TTC549 (cell line): ENCODE results near the gene FAM72A.
"Not testable (repeated sequence)": the region's sequence is repeated elsewhere in the genome, so short reads cannot be mapped to it uniquely, and the experiment has no call there.

Source experiments
- FAIRE-seq: peaks from 2 replicates; lab custom pipeline; 2012; peaks lifted over from hg19 to GRCh38; lab: Jason Lieb, UNC

The FAM72A gene

DNA sequence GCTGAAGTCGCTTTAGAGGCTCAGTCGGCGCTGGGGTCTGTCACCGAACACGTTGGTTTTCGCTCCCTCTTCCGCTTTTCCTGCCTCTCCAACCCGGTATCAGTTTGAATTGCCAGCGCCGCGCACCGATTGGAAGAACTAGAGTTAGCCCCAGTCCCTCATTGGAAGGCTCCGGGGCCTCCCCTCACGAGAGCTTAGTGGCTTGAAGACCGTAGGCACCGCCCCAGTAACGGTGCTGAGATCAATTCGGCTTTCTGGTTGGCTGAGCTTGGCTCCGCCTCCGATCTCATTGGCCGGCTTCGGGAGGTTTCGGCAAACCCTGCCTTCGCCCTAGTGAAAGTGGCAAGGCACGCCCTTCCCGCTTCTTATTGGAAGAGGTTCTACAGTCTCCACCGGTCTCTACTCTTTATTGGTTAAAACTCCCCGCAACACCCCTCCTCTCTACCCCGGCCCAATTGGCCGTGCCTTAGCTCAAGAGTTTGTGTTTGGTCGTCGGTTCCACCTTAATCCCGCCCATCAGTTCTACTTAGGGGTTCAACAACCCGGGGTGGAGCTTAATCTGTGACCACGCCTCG, at the start of gene FAM72A:
Gene FAM72A (minus strand): TSS at position 51 of the 575 bp plus-strand sequence. CDS start 814 bp downstream, outside the sequence.
- not testable (repeated sequence) for FAIRE-seq

DNA sequence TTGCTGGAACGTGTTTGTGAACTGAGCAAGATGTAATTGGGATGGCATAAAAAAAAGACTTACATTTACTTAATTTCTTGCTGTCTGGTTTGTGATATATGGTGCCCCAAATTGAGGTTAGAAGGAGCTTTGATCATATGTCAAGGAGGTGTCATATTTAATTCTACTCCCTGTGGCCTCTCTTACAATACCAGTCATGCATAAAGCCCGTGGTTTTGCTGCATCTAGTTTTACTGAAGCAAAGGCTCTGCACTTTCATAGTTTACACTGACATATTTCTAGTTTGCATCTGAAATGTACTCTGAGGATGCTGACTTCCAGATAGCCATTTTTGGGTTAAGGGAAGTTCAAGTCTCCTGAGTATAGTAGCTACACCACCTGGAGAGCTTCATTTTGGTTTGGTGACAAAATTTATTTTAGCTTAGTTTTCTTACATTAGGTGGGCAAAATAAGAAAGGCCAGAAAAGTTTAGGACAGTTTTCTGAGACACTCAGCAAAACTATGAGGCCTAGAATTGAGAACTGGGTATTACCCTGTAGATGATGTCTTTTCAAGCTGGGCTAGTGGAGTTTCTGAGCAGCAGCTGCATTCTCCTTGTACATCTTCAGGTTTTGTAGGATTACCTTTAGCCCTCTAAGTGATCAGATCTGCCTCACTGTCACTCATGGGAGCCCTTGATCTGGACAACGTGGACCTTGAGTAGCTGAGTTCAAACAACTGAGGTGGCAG, 48.5 kb upstream of the FAM72A start:
- not testable (repeated sequence) for FAIRE-seq

DNA sequence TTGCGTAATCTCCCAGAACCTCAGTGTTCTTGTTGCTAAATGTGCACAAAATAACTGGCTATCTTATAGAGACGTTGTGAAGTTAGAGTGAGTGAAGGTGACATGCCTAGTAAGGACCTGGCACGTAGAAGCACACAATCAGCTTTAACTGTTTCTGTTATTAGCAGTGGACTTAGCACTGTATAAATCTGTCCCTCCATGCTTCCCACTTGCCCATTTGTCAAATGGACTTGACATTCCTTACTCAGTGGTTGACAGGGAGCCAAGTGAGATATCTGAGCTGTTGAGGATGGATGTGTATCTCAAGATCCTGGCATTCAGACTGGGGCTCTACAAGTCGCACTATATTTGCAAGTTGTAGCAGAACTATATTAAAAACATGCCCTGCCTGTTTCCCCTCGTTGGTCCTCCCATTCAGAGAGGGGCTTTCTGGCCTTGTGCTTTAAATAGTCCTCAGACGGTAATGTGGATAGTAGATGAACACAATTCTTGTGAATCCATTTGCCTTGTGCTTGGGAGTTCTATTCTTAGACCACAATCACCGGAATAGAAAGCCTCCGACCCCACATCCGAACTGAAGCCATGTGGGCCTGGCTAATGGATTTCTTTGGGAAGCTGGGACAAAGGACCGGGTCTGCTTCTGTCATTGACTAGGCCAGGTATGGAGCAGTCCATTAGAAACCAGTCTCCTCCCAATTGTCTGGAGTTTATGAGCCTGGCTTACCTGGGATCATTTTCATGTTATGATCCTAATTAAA, 43.7 kb upstream of the FAM72A start:
- not testable (repeated sequence) for FAIRE-seq

DNA sequence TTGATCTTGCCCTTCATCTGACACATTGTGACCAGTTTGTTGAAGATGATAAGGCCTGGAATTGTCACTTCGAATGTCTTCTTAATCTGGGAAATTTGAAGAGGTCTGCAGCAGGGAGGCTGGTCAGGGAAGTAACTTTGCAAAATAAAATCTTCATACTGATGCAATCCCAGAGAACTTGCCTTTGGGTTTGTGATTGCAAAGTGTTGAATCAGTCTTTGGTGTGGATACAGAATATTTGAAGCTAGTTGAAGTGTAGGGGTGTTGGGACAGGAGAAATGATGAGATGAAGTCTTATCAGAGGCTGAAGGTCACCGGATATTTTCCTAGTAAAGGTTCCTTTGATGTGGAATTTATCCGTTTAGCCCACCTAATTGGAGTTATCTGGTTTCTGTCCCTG, 42.8 kb upstream of the FAM72A start:
- not testable (repeated sequence) for FAIRE-seq

DNA sequence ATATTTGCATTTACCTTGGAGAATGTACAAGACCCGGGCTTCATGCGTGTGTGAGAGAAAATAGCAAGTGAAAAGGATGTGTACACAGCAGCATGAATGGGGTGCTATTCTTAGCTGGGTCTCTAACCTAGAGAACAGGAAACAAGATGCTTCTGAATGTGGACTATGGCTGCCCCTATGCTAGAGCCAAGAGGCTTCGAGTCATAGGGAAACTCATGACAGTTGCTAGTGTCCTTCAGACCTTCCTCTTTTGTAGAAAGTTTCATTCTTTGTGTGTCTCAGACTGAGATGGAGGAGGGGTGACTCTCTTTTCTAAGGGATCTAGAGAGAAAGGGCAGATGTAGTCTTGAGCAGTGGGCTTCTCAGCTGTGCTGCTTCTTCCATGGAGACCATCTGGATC, 40.7 kb upstream of the FAM72A start:
- FAIRE-seq: not testable (repeated sequence)

DNA sequence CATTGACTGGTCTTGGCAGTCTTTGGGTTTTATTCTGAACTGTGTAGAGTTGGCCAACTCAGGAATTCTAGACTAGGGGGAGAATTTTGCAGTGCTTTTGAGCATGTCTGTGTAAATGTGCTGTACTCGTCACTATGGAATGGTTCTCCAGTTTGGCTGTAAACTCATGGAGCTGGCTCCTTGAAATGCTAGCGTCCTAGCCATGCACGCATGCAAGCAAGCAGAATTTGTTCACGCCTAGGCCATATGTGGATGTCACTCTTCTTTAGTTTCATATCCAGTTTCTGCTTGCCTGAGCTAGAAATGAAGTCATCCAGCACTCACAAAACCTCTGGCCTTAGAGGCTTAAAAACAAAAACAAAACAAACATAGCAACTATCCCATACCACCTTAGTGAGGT, 37.6 kb upstream of the FAM72A start:
- FAIRE-seq: not testable (repeated sequence)

DNA sequence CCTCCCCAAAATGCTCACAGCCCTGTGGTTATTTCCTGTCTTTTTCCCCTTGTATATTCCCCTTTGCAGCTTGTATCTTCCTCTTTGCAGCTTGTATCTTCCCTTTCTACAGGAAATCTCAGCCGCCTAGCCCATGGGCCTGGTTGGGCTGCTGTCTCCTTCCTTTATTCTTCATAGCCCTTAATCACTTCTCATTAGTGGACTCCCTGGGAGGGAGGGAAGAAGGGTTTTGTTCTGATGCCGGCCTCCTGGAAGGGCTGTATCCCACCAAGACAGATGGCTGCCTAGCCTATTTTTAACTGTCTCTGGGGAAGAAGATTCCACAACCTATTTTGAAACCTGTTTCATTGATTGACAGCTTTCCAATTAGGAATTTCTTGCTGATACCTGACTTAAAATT, 32.6 kb upstream of the FAM72A start:
- not testable (repeated sequence) for FAIRE-seq

DNA sequence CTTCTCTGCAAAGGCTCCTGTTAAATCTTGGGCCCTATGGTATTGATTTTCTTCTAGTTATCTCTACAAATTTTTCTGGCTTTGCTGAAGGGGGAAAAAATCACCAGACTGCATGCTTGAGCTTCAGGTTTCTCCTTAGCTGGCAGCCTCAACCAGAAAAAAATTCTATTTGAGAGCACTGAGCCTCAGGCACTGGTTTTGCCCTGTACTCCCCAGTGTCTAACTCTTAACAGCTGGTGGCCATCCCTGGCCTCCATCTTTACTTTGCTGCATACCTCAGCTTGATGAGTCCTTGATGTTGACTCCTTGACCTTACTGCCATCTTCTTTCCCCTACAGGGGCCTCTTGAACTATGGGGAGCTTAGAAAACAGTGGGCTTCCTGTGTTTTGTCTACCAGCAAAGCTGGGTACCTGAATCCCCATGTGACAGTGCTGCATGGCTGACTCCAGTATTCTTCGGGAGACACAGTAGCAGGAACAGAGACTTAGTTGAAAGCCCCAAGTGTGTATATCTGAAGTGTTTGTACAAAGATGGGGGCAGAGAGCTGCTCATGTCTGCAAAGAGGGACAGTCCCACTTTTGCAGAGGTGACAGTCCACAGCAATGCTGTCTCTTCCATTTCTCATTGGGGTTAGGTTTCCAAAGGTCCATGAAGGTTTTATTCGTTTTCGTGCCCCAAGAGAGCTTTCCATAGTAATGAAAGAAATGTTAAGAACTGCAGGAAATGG, 31.7 kb upstream of the FAM72A start:
- FAIRE-seq: not testable (repeated sequence)

DNA sequence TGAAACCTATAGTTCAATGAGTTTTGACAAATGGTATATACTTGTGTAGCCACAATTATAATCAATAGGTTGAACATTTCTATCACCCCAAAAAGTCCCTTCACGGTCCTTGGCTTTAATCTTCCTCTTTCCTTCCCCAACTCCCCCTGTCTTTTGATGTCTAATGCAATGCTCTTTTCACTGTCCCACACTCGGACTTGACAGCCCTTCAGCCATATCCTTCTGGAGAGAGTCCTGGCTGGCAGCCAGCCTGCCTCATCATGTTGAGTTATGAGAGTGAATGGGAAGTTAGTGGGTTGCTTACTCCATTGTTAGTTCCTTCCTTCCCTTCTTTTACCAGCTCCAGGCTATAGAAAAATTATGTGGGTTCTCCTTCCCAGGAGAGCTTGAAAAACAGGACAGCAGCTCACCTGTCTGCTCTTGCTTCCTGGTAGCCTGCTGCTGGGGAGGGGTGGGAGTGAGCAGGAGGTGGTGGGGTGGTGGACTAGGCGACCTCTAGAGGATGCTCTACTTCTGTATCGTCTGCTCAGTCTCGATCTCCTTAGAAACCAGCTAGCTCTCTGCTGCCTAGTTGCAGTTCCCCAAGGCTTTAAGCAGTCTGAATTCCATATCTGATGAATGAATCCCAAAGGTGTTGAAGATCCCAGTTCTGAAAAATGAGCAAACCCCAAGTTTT, 30.5 kb upstream of the FAM72A start:
- FAIRE-seq: not testable (repeated sequence)

DNA sequence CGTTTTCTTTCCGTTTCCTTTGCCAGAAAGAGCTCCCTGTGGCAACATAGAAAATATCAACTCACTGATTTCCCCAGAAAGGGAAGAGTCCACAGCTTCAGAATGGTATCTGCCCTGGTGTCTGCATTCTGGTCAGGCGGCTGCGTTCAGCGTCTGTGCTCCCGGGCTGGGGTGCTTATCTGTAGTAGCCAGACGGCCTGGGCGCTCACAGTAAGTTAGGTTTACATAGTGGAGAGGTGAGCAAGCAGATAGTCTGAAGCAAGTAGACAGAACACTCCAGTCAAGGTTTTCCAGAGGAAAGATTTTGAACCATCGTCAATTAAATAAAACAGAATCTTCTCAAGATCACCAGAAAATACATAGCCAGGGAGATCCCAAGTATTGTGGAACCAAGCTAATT, 29.4 kb upstream of the FAM72A start:
- FAIRE-seq: not testable (repeated sequence)

DNA sequence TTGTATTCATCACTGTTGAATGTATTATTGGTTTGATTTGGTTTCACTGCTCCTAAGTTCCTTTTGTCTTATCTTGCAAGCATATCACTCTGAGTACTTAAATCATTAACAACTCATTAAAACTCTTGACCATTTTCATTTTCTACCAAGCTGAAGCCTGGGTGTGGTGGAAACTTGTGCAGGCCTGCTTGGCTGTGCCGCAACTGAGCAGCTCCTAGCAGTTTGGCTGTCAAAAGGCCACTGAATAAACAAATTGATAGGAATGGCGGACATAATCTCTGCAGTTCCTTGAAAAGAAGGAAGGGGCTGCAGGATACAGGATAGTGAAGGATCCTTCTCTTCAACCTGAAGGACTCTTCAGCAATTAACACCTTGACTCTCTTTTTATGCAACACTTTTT, 26.6 kb upstream of the FAM72A start:
- not testable (repeated sequence) for FAIRE-seq

DNA sequence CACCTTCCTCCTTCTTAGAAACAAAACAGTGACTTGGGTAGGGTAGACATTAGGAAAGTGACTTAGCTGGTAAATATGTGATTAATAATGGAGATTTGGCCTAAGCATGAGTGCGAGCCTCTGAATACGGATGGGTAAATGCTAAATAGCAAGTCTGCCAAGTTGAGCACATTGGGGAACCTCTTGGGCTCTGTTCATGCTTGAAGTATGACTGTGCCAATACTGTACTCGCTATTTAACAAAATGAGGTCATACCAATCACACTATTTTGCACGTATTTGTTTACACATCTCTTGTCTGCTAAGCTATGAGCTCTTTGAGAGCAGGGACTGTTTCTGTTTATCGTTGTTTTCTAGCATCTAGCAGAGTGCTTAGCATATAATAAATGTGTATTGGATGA, 24.2 kb upstream of the FAM72A start:
- not testable (repeated sequence) for FAIRE-seq

DNA sequence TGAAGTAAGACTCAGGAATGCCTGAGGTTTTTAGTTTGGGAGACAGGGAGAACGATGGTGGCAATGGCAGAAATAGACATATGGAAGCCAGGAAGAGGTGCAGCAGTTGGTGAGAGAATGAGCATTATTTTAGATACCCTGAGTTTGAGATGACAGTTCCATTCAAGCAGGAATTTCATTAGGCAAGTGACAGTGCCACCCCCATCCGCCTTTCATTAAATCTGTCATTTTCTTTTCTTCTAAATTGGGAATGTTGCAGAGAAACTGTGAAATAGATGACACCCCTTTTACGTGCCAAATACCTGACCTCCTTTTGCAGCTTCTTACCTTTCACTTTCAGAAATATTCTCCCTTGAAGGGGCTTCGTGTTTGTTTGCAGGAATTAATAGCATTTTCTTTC, 22.7 kb upstream of the FAM72A start:
- FAIRE-seq: not testable (repeated sequence)

DNA sequence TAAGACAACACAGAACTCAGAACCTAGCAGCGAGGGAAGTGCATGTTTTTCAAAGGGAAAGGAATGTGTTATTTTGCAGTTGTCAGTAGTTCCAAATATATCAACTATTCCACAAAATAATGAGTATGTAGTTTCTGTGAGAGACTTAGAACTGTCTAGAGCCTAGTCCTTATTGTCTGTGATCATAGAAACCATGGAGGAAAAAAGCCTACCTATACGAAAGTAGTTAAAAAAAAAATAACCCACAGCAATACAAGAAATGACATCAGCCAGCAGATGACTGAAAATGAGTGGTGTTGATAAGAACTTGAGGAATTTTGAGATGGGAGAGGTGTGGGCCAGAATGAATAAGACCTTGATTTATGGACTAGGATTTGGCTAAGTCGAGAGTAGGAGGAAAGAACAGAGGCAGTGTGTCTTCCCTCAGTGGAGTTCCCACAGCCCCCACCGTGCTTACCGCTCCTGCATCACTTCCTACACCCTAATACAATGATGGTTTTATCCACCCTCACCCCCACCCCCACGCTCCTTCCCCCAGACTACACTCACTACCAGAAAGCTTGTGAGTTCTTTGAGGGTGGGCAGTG, 21.6 kb upstream of the FAM72A start:
- FAIRE-seq: not testable (repeated sequence)

DNA sequence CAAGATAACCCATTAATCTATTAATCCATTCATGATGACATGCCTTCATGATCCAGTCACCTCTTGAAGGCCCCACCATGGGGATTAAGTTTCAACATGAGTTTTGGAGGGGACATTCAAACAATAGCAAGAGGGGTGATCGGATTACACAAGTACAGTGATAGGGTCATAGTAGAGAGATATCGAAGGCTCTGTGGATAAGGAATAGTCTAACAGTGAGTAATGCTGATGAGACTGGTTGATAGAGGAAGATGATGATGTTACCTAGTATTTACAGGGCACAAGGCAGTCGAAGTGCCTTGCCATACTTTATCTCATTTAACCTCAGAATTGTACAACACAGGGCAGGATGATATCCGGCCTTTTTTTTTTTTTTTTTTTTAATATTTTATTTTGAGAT, 18.9 kb upstream of the FAM72A start:
- not testable (repeated sequence) for FAIRE-seq

DNA sequence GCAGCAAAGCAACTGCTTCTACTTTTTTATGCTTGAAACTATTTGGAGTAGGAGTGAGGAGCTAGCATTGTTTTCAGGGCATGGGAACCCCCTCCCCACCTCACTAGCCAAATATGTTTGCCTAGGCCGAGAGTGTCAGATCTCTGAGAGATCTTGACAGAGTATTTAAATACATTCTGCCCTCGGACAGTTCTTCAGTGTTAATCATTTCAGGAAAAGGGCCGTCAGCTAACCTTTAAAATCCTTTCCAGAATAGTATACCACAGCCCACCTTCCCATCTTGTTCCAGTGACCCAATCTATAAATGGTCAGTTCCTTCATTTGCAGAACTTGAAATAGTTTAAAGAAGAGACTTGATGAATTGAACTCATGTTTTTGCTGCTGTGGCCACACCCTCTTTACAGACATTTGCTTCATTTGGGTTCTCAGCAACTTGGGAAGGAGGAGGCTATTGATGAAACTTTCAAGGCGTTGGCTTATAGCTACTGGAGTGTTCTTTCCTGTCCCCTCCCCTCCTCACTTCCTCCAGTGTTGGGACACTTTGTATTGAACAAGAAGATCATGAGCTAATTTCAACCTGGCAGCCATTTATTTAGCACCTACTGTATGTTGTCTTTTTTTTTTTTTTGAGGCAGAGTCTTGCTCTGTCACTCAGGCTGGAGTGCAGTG, 17.8 kb upstream of the FAM72A start:
- not testable (repeated sequence) for FAIRE-seq

DNA sequence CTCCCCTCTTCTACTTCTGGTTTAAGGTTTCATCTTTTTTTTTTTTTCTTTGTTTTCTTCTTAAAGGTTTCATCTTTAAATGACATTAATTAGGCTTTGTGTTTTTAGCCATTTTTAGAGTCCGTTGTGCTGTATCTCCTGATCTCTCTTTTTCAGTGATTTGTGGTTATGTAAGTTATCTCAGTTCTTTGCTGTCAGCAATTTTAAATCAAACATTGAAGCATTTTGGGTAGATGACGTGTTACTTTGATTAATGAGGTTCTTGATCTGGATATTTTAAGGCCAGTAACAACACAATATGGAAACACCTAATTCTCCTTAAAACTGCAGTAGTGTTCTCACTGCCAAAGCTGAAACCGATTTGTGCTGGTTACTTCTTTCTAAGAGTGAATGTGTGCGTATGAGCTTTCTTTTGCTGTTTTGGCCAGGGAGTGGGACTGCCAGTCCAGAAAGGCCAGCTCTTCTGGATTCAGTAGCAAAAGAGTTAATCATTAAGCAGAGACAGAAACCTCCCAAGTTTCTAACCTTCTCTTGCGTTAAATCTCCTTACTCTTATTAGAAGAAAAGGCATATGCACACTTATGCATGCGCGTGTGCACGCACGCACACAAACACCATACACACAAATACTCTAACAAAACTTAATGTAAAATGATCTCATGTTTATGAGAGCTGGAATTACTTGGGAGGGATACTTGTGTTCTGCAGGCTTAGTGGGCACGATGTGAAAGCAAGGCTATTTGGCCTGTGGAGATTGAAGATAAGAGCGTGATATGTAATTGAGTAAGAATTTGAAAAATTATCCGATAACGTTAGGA, 17.1 kb upstream of the FAM72A start:
- FAIRE-seq: not testable (repeated sequence)

DNA sequence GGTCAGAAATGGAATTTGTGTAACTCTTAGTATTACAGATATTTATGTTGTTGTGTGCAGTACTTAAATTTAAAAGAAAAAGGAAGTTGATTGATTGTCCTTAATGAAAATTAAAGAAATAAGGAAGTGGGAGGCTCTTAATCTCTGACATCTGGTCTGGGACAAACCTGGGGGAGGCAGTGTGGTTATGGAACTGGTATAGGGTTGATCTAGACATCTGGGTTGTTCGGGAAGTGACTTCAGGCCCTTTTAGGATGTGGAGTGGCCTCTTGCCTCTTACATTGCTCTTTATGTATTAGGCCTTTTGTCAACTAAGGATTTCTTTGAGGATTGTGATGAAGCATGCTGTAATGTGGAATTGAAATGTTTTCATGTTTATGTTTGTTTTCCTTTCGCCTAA, 16.1 kb upstream of the FAM72A start:
- not testable (repeated sequence) for FAIRE-seq

DNA sequence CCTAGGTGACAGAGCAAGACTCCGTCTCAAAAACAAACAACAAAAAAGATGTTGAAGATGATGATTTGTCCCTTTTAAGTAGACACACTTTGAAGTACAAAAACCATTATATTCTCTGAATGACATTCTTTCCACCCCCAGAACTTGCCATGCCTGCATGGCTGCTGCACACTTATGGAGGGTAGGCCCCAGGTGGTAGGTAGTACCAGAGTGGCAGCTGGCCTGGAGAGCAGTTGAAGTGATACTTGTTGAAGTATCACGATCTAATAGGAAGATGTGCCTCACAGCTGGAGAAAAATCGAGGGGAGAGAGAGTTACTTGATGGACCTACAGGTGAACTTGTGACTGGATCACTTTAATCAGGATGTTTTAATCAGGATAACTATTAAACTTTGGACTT, 15.6 kb upstream of the FAM72A start:
- not testable (repeated sequence) for FAIRE-seq
